GM19452 (cell line): Measurements from ENCODE around the gene ERMARD.
A peak's percentile ranks its signal among the peaks of the same experiment; 100 is the strongest.

Experiments used
- ATAC-seq: cut with Tn5 transposase; IDR thresholded peaks from one replicate; pipeline ENCODE4 v1.9.1; 2021; ENCODE audit not compliant: unreplicated experiment

ERMARD gene

GRCh38 chr6:169751242-169752073 is at the start of gene ERMARD, which contains the start of gene DYNLT2:
Gene ERMARD (plus strand): TSS chr6:169751622. CDS start chr6:169751658, 36 bp downstream.
Gene DYNLT2 (minus strand): TSS chr6:169751572. CDS start chr6:169751458, 114 bp downstream.
- ATAC-seq = peak; percentile 94

- ATAC-seq = peak; percentile 94
Observed at GRCh38 chr6:169701954-169702839, 49.2 kb upstream of the ERMARD start, which contains the start of the genes C6orf120 and WDR27. Gene C6orf120 (plus strand): TSS chr6:169702126. CDS start chr6:169702460, 334 bp downstream. Gene WDR27 (minus strand): TSS chr6:169702029. CDS start chr6:169689005, 13,024 bp downstream.

- ATAC-seq = peak; percentile 9
Observed at GRCh38 chr6:169702840-169703246, 48.6 kb upstream of the ERMARD start.

- ATAC-seq = no peak
Observed at GRCh38 chr6:169707772-169708171, 43.6 kb upstream of the ERMARD start.

- peak; percentile 55 for ATAC-seq
Observed at GRCh38 chr6:169709293-169709692, 42.1 kb upstream of the ERMARD start.

GRCh38 chr6:169710009-169710408 is 41.4 kb upstream of the ERMARD start:
- no peak for ATAC-seq

GRCh38 chr6:169714178-169714577 is 37.2 kb upstream of the ERMARD start:
- no peak for ATAC-seq

- ATAC-seq = no peak
Observed at GRCh38 chr6:169714595-169714994, 36.8 kb upstream of the ERMARD start.

- ATAC-seq = no peak
Observed at GRCh38 chr6:169719117-169719516, 32.3 kb upstream of the ERMARD start.

- no peak for ATAC-seq
Observed at GRCh38 chr6:169720207-169720855, 31.1 kb upstream of the ERMARD start.

- peak; percentile 23 for ATAC-seq
Observed at GRCh38 chr6:169722362-169723199, 28.8 kb upstream of the ERMARD start.

- peak; percentile 40 for ATAC-seq
Observed at GRCh38 chr6:169723200-169723909, 28.1 kb upstream of the ERMARD start.

- peak; percentile 35 for ATAC-seq
Observed at GRCh38 chr6:169723991-169724493, 27.4 kb upstream of the ERMARD start.

- peak; percentile 34 for ATAC-seq
Observed at GRCh38 chr6:169724494-169725124, 26.8 kb upstream of the ERMARD start, which contains the start of gene PHF10. Gene PHF10 (minus strand): TSS chr6:169724500. CDS start chr6:169723931, 569 bp downstream.

- ATAC-seq = no peak
Observed at GRCh38 chr6:169725125-169726048, 26.0 kb upstream of the ERMARD start.

GRCh38 chr6:169726049-169726400 is 25.4 kb upstream of the ERMARD start:
- no peak for ATAC-seq

GRCh38 chr6:169726963-169727362 is 24.5 kb upstream of the ERMARD start:
- ATAC-seq = no peak

- no peak for ATAC-seq
Observed at GRCh38 chr6:169729961-169730360, 21.5 kb upstream of the ERMARD start.
